ENCODE data around the gene ITGB1. TPM values are rescaled to one million over a fixed set of nuclear protein-coding genes. Genes with fewer than 3 reads are reported as not detected.

ITGB1 gene
- total RNA-seq, 1 experiment from 2014 or later: 421 TPM

DNA sequence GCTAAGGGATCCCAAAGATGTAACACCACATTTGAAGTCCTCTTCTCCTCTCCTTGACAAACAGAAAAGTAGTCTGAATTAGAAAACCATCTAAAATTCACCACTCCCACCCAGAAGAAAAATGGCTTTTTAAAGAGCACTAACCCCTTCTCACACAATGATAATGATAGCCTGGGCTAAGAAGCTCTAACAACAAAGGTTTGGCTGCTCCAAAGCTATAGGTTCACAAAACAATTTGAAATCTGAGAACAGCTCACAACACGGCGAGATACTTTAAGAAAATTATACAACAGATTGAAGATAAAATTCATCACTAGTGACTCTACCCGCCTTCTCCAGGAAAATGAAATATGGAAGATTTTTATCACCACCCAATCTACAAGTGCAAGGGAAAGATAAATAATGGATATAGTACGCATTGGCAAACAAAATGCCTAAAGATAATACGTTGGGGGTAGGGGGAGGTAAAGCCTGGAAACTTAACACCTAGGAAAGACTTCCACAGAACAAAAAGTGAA, 7.4 kb downstream of the ITGB1 start:
- Histone ChIP-seq H3K4me3 (no peak overlapping the region; the same call in 1 of the 2 replicates), H3K27ac (no peak overlapping the region), H2AFZ (no peak overlapping the region), H3K36me3 (ENCODE audit: low read depth) (peaks cover 37% of the 10 kb centered on the region), H3K79me2 (ENCODE audit: low read depth) (peaks cover 100% of the 10 kb centered on the region), H3K9me3 (ENCODE audit: insufficient read depth, low read depth) (no peaks in the 10 kb centered on the region), H3K9me2 (ENCODE audit: insufficient read depth) (no peaks in the 10 kb centered on the region), H3K4me2 (peak overlapping the region; percentile 9; the same call in 1 of the 2 replicates), H4K20me1 (ENCODE audit: insufficient read depth) (peaks cover 67% of the 10 kb centered on the region), H3K27me3 (ENCODE audit: insufficient read depth, low read depth) (no peaks in the 10 kb centered on the region), H3F3A (ENCODE audit: insufficient read depth, low read depth) (no peaks in the 10 kb centered on the region), H3K4me1 (replicated peaks; ENCODE audit: insufficient read depth) (peaks cover 53% of the 10 kb centered on the region)
- ChIA-PET CTCF (interaction anchor here (1.0 kb wide), 1 partner anchor 58 kb away, joined by 3 read pairs; no protein-coding TSS in a partner anchor), POLR2A (ENCODE audit: unreplicated experiment) (interaction anchor here (0.5 to 0.8 kb wide), 5 partner anchors 30 to 1689 kb away, joined by 3 to 14 read pairs (median 7); no protein-coding TSS in a partner anchor)
- intact Hi-C loops (cut with micrococcal nuclease; ENCODE audit: unreplicated experiment): loop anchor here (5.0 to 10.0 kb wide), 2 partner anchors 33 to 606 kb away; partner anchors contain the start of gene EPC1
- DNase-seq: no peak
- TF ChIP-seq CTCF (conservative IDR thresholded peaks at IDR 0.05): no peak
- BruUV-seq (replicated peaks): no TSS peak

GRCh38 chr10:32949221-32949678, 8.8 kb downstream of the ITGB1 start:
- POLR2A ChIA-PET (ENCODE audit: unreplicated experiment): no interaction called here
- peaks cover 25% of the 10 kb centered on the region for H3K36me3 ChIP-seq (ENCODE audit: low read depth)
- H2AFZ ChIP-seq: no peak overlapping the region
- H3K79me2 ChIP-seq (ENCODE audit: low read depth): peaks cover 100% of the 10 kb centered on the region
- DNase-seq: no peak
- TF ChIP-seq EZH2 (IDR thresholded peaks at IDR 0.05; ENCODE audit: low read depth): no peak
- TF ChIP-seq CTCF (conservative IDR thresholded peaks at IDR 0.05): no peak
- no peak overlapping the region for H3K27ac ChIP-seq
- no TSS peak for BruUV-seq (replicated peaks)
- no peaks in the 10 kb centered on the region for H3F3A ChIP-seq (ENCODE audit: insufficient read depth, low read depth)
- no peak overlapping the region for H3K4me3 ChIP-seq
- H3K4me1 ChIP-seq (replicated peaks; ENCODE audit: insufficient read depth): peaks cover 39% of the 10 kb centered on the region
- no peaks in the 10 kb centered on the region for H3K9me2 ChIP-seq (ENCODE audit: insufficient read depth)
- intact Hi-C loops (cut with micrococcal nuclease; ENCODE audit: unreplicated experiment): no loop called here
- no peak overlapping the region for H3K4me2 ChIP-seq
- no peaks in the 10 kb centered on the region for H3K27me3 ChIP-seq (ENCODE audit: insufficient read depth, low read depth)
- CTCF ChIA-PET: no interaction called here
- H4K20me1 ChIP-seq (ENCODE audit: insufficient read depth): peaks cover 59% of the 10 kb centered on the region
- H3K9me3 ChIP-seq (ENCODE audit: insufficient read depth, low read depth): no peaks in the 10 kb centered on the region

DNA sequence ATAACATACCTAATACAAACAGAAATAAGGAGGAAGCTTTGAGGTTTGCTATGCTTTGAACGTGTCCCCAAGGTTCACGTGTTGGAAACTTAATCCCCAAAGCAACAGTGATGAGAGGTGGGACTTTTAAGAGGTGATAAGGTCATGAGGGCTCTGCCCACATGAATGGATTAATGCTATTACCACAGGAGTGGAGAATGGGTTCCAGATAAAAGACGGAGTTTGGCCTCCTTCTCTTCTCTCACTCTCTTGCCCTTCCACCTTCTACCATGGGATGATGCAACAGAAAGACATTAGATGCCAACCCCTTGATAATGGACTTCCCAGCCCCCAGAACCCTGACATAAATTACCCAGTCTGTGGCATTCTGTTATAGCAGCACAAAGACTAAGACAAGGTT, 9.6 kb downstream of the ITGB1 start:
- H3F3A ChIP-seq (ENCODE audit: insufficient read depth, low read depth): no peaks in the 10 kb centered on the region
- H3K4me1 ChIP-seq (replicated peaks; ENCODE audit: insufficient read depth): peaks cover 31% of the 10 kb centered on the region
- no TSS peak for BruUV-seq (replicated peaks)
- peaks cover 25% of the 10 kb centered on the region for H3K36me3 ChIP-seq (ENCODE audit: low read depth)
- H3K4me3 ChIP-seq: no peak overlapping the region
- DNase-seq: no peak
- peaks cover 59% of the 10 kb centered on the region for H4K20me1 ChIP-seq (ENCODE audit: insufficient read depth)
- intact Hi-C loops (cut with micrococcal nuclease; ENCODE audit: unreplicated experiment): no loop called here
- H3K9me2 ChIP-seq (ENCODE audit: insufficient read depth): no peaks in the 10 kb centered on the region
- H3K4me2 ChIP-seq: no peak overlapping the region
- no peaks in the 10 kb centered on the region for H3K9me3 ChIP-seq (ENCODE audit: insufficient read depth, low read depth)
- H3K27ac ChIP-seq: 0 out of 2 replicates have a peak overlapping the region, but pooled peaks have one; percentile 29
- peaks cover 100% of the 10 kb centered on the region for H3K79me2 ChIP-seq (ENCODE audit: low read depth)
- H3K27me3 ChIP-seq (ENCODE audit: insufficient read depth, low read depth): no peaks in the 10 kb centered on the region
- H2AFZ ChIP-seq: no peak overlapping the region
- ChIA-PET POLR2A (ENCODE audit: unreplicated experiment) (no interaction called here), CTCF (no interaction called here)
- TF ChIP-seq EZH2 (IDR thresholded peaks at IDR 0.05; ENCODE audit: low read depth): no peak
- no peak for TF ChIP-seq CTCF (conservative IDR thresholded peaks at IDR 0.05)
